Omental fat pad (tissue), 4 donors: ENCODE results near the gene OCRL. TPM values are rescaled to one million over a fixed set of nuclear protein-coding genes. Genes with fewer than 3 reads are reported as not detected.
A peak's percentile ranks its signal among the peaks of the same experiment; 100 is the strongest.

ENCODE experiments used
- ATAC-seq: fragments of 150-250 bp; one replicate; pipeline ENCODE4 v1.9.1; 2016; ENCODE audit warnings: mild to moderate bottlenecking, moderate library complexity; ENCODE audit not compliant: low FRiP score
- DNase-seq: peaks from one replicate; pipeline ENCODE4 v3.0.0-alpha.2; 2019; ENCODE audit warnings: low spot score
- CTCF ChIP-seq, 3 donors: fragments of 450-650 bp; IDR thresholded peaks; one replicate each; pipeline ENCODE4 v1.5.1; 2016 to 2017; ENCODE audit warnings: antibody characterized with exemption in 3 of 3, mild to moderate bottlenecking in 3 of 3, moderate library complexity in 2 of 3
- total RNA-seq, 4 donors: library from RNA; depleted of rRNA; stranded (reverse); fragments of >200 nt; gene quantifications; one replicate each; pipeline ENCODE4 v1.1.0, GENCODE V29; 2016

The OCRL gene
- total RNA-seq, 4 donors from 2014 or later: 12.7 to 21.8 (median 17.8) TPM

- ATAC-seq: no peak
- TF ChIP-seq CTCF (IDR thresholded peaks at IDR 0.05): no peak
These were observed 8.9 kb upstream of the OCRL start for GRCh38 chrX:129531132-129531531.

GRCh38 chrX:129534816-129535578 is 5.1 kb upstream of the OCRL start:
- no peak for ATAC-seq
- TF ChIP-seq CTCF (IDR thresholded peaks at IDR 0.05): no peak
- DNase-seq: no peak

More at GRCh38 chrX:129531132-129531531, 8.9 kb upstream of the OCRL start:
- DNase-seq: no peak

GRCh38 chrX:129540722-129541184 is 694 bp downstream of the OCRL start:
- DNase-seq (no peak), ATAC-seq (peak; percentile 35)
- no peak for TF ChIP-seq CTCF (IDR thresholded peaks at IDR 0.05)

- ATAC-seq (no peak), DNase-seq (no peak)
- no peak for TF ChIP-seq CTCF (IDR thresholded peaks at IDR 0.05)
These were observed 4.7 kb downstream of the OCRL start for GRCh38 chrX:129544780-129545179.

GRCh38 chrX:129545408-129545807 is 5.3 kb downstream of the OCRL start:
- no peak for TF ChIP-seq CTCF (IDR thresholded peaks at IDR 0.05)
- ATAC-seq: no peak
- no peak for DNase-seq

GRCh38 chrX:129549124-129549523 is 9.1 kb downstream of the OCRL start:
- ATAC-seq (no peak), DNase-seq (no peak)
- TF ChIP-seq CTCF (IDR thresholded peaks at IDR 0.05): no peak
